ENCODE measurements around the gene PADI3.
A peak's percentile ranks its signal among the peaks of the same experiment; 100 is the strongest.

PADI3 gene

GRCh38 chr1:17272066-17272465, 23.2 kb downstream of the PADI3 start:
- DNase-seq: no peak

- no peak for DNase-seq
Observed at GRCh38 chr1:17272646-17273045, 23.7 kb downstream of the PADI3 start.

- DNase-seq: no peak
Observed at GRCh38 chr1:17273096-17273495, 24.2 kb downstream of the PADI3 start.

- DNase-seq: peak in 6 of 51 donors; percentile 1 to 24 (median 5)
Observed at GRCh38 chr1:17274186-17275170, 25.6 kb downstream of the PADI3 start.

GRCh38 chr1:17276568-17276967, 27.7 kb downstream of the PADI3 start:
- peak in 6 of 51 donors; percentile 1 to 9 (median 4) for DNase-seq

- DNase-seq: no peak
Observed at GRCh38 chr1:17277511-17278159, 28.7 kb downstream of the PADI3 start.

- DNase-seq: no peak
Observed at GRCh38 chr1:17278996-17279830, 30.3 kb downstream of the PADI3 start.

- no peak for DNase-seq
Observed at GRCh38 chr1:17280436-17280835, 31.5 kb downstream of the PADI3 start.

GRCh38 chr1:17280894-17281293, 32.0 kb downstream of the PADI3 start:
- DNase-seq: no peak

- peak in 1 of 51 donors; percentile 6 for DNase-seq
Observed at GRCh38 chr1:17281775-17282181, 32.9 kb downstream of the PADI3 start.

- DNase-seq: no peak
Observed at GRCh38 chr1:17282836-17283235, 33.9 kb downstream of the PADI3 start.

- no peak for DNase-seq
Observed at GRCh38 chr1:17286646-17287045, 37.7 kb downstream of the PADI3 start.

- DNase-seq: no peak
Observed at GRCh38 chr1:17287130-17287776, 38.4 kb downstream of the PADI3 start.

- no peak for DNase-seq
Observed at GRCh38 chr1:17289721-17290120, 40.8 kb downstream of the PADI3 start.

GRCh38 chr1:17290553-17290952, 41.7 kb downstream of the PADI3 start:
- no peak for DNase-seq

- no peak for DNase-seq
Observed at GRCh38 chr1:17292299-17293160, 43.6 kb downstream of the PADI3 start.

- DNase-seq: no peak
Observed at GRCh38 chr1:17293681-17294425, 45.0 kb downstream of the PADI3 start.

GRCh38 chr1:17295292-17295691, 46.4 kb downstream of the PADI3 start:
- no peak for DNase-seq

GRCh38 chr1:17296086-17296485, 47.2 kb downstream of the PADI3 start:
- no peak for DNase-seq

All from hypothalamus (tissue), 51 donors.